MCF 10A (cell line): Measurements from ENCODE around the gene ADAM10. TPM values are rescaled to one million over a fixed set of nuclear protein-coding genes. Genes with fewer than 3 reads are reported as not detected.

Experiments
- BruUV-seq: library from RNA; stranded (reverse); fragments of 400-500 nt; replicated peaks from 2 replicates; lab custom pipeline; 2021; lab: Mats Ljungman, UMichigan
- CTCF ChIA-PET: fragments of 300-600 bp; sonication (Branson Sonifier 250); formaldehyde crosslinking; extraction: SDS; loops from one replicate; lab custom pipeline; 2021; ENCODE audit warnings: antibody characterized with exemption, inconsistent platforms; lab: Yijun Ruan, JAX
- POLR2A ChIA-PET: fragments of 300-600, 350-650 bp; sonication (Branson Sonifier 250); formaldehyde crosslinking; extraction: SDS; loops from one replicate; lab custom pipeline; 2020; ENCODE audit warnings: antibody characterized with exemption, inconsistent platforms; lab: Yijun Ruan, JAX
- DNase-seq: peaks from one replicate; pipeline ENCODE4 v3.0.0-alpha.2; 2018; ENCODE audit not compliant: unreplicated experiment
- H3K27ac Mint-ChIP-seq: one replicate; pipeline ENCODE4 v1.8.0; 2022; ENCODE audit warnings: mild to moderate bottlenecking, low read depth, mixed read lengths; ENCODE audit not compliant: unreplicated experiment
- H3K27me3 Mint-ChIP-seq: one replicate; pipeline ENCODE4 v1.8.0; 2022; ENCODE audit warnings: mixed read lengths; ENCODE audit not compliant: insufficient read depth, unreplicated experiment
- H3K36me3 Mint-ChIP-seq: one replicate; pipeline ENCODE4 v1.8.0; 2022; ENCODE audit warnings: mild to moderate bottlenecking, moderate library complexity, mixed read lengths; ENCODE audit not compliant: insufficient read depth, unreplicated experiment
- H3K4me1 Mint-ChIP-seq: one replicate; pipeline ENCODE4 v1.8.0; 2022; ENCODE audit warnings: mixed read lengths; ENCODE audit not compliant: insufficient read depth, unreplicated experiment
- H3K4me3 Mint-ChIP-seq: one replicate; pipeline ENCODE4 v1.8.0; 2022; ENCODE audit warnings: mild to moderate bottlenecking, moderate library complexity, mixed read lengths; ENCODE audit not compliant: unreplicated experiment
- H3K9me3 Mint-ChIP-seq: one replicate; pipeline ENCODE4 v1.8.0; 2022; ENCODE audit warnings: mixed read lengths; ENCODE audit not compliant: unreplicated experiment
- intact Hi-C: fragments of 100-400 bp; cut with micrococcal nuclease; formaldehyde crosslinking; loops from 2 replicates; pipeline ENCODE4 v1.14.1; 2022
- total RNA-seq: library from RNA; stranded (reverse); gene quantifications from 2 replicates; pipeline ENCODE4 v1.2.3, GENCODE V29; 2022
- TF ChIP-seq, protein P1 (sequence below): fragments of 200-600 bp; IDR thresholded peaks from one replicate; pipeline ENCODE4 v1.8.0; 2022; ENCODE audit warnings: antibody characterized with exemption, mild to moderate bottlenecking; ENCODE audit not compliant: unreplicated experiment

The ADAM10 gene
- total RNA-seq, 1 experiment from 2014 or later: 87.5 TPM

DNA sequence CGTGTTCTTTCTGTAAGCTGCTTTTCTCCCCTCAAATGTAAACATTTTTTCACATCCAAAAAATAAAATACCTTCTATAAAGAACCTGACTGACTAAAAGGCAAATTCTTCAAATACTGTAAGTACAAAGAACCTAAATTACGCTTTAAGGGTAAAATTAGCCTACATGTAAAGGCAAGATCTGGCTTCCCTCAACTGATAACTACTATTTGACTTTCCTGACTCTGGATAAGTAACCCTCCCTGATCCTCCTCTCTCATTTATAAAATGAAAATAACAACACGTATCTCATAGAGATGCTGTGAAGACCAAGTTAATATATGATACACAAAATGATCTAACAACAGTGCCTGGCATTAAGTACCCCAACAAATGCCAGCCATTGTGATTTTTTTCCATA, 12.2 kb downstream of the ADAM10 start:
- no TSS peak for BruUV-seq
- Mint-ChIP-seq H3K36me3 (no peaks in the 10 kb centered on the region), H3K27me3 (no peaks in the 10 kb centered on the region), H3K4me3 (no peak overlapping the region), H3K9me3 (no peaks in the 10 kb centered on the region), H3K27ac (no peak overlapping the region), H3K4me1 (peaks cover 39% of the 10 kb centered on the region)
- TF ChIP-seq, protein P1, sequence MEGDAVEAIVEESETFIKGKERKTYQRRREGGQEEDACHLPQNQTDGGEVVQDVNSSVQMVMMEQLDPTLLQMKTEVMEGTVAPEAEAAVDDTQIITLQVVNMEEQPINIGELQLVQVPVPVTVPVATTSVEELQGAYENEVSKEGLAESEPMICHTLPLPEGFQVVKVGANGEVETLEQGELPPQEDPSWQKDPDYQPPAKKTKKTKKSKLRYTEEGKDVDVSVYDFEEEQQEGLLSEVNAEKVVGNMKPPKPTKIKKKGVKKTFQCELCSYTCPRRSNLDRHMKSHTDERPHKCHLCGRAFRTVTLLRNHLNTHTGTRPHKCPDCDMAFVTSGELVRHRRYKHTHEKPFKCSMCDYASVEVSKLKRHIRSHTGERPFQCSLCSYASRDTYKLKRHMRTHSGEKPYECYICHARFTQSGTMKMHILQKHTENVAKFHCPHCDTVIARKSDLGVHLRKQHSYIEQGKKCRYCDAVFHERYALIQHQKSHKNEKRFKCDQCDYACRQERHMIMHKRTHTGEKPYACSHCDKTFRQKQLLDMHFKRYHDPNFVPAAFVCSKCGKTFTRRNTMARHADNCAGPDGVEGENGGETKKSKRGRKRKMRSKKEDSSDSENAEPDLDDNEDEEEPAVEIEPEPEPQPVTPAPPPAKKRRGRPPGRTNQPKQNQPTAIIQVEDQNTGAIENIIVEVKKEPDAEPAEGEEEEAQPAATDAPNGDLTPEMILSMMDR: no peak
- intact Hi-C loops: no loop called here
- DNase-seq: no peak
- ChIA-PET POLR2A (interaction anchor here (0.8 to 6.5 kb wide), 6 partner anchors 10 to 476 kb away, joined by 3 to 119 read pairs (median 10); partner anchors contain the start of genes ADAM10 and MINDY2), CTCF (no interaction called here)

DNA sequence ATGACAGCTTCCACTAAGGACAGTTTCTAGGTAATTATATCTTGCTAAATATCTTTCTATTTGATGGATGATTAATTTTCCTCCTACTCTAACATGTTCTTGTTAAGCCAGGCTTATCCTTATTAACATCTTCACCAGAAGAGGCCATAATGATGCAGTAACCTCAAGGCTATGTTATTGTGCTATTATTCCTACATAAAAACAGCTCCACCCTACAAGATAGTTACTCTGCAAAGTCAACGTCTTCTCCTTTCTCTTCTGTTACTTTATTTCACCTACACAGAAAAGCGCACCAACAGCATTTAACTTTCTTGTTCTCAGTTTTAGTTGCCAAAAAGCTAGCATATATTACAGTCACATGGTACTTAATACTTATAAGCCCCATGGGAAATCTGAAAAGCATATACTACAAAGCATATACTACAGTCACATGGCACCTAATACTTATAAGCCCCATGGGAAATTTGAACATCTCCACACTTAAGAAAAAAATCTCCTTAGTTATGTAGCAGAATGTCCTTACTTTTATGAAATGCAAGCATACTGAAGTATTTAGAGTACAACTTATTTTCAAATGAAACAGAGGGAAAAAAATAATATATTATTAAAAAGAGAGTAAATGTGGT, 13.4 kb downstream of the ADAM10 start:
- CTCF ChIA-PET: interaction anchor here (0.6 kb wide), 1 partner anchor 466 kb away, joined by 3 read pairs; no protein-coding TSS in a partner anchor
- Mint-ChIP-seq H3K36me3 (no peaks in the 10 kb centered on the region), H3K4me1 (peaks cover 44% of the 10 kb centered on the region), H3K4me3 (no peak overlapping the region), H3K9me3 (no peaks in the 10 kb centered on the region), H3K27ac (no peak overlapping the region), H3K27me3 (no peaks in the 10 kb centered on the region)
- no peak for DNase-seq
- intact Hi-C loops: no loop called here
- BruUV-seq: no TSS peak
- POLR2A ChIA-PET: interaction anchor here (0.5 to 6.5 kb wide), 4 partner anchors 11 to 512 kb away, joined by 3 to 119 read pairs (median 12); partner anchors contain the start of genes ADAM10 and MINDY2
- TF ChIP-seq, protein P1: no peak

DNA sequence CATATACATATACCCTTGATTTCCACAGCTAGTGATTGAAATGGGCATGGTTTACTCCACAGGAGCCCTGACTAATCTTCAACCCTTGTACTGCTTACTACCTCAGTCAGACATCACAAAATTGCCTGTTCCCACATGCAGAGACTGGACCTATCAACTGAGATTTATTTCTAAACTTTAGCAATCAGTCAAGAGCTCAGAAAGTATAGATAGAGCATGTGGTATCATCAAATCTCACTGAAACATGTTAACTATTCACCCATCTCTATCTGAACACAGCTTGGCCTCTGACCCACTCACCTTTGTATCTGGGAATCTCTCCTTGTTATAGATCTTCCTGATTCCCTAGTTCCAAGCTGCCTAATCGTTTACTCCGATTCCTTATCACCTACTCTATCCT, 14.6 kb downstream of the ADAM10 start:
- Mint-ChIP-seq H3K27me3 (no peaks in the 10 kb centered on the region), H3K36me3 (no peaks in the 10 kb centered on the region), H3K27ac (no peak overlapping the region), H3K4me3 (no peak overlapping the region), H3K4me1 (peaks cover 53% of the 10 kb centered on the region), H3K9me3 (no peaks in the 10 kb centered on the region)
- TF ChIP-seq, protein P1: no peak
- intact Hi-C loops: no loop called here
- BruUV-seq: no TSS peak
- ChIA-PET CTCF (interaction anchor here (0.6 to 0.9 kb wide), 2 partner anchors 13 to 501 kb away, joined by 3 read pairs; no protein-coding TSS in a partner anchor), POLR2A (interaction anchor here (1.2 to 6.5 kb wide), 4 partner anchors 8 to 36 kb away, joined by 3 to 119 read pairs (median 13); partner anchors contain the start of genes ADAM10 and MINDY2)
- no peak for DNase-seq

DNA sequence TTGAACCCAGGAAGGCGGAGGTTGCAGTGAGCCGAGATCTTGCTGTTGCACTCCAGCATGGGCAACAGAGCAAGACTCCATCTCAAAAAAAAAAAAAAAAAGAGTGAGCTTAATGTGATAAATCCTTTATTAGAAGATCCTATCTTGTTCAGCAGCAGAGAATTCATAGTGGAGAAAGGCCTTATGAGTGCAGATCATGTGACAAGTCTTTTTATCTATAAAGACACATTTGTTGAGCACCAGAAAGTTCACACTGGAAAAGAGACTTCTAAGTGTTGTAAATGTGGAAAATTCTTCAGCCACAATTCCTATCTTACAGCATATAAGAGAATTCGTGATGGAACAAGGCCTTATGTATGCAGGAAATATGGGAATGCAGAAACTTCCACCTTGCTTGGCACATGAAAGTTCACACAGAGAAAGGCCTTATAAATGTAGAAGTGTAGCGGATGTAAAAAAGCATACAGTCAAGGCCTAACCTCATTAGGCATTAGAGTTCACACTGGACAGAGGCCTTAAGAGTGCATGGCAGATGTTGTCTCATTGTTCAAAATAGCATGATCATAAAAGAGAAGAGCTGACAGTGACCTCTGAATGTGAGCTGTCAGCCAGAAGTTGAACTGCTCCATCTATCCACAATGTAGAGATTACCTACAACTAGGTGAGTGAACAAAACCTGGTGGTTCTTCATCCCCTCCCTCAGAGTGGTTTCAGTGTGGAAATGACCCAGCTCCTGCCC, 16.7 kb downstream of the ADAM10 start:
- Mint-ChIP-seq H3K4me1 (peaks cover 40% of the 10 kb centered on the region), H3K27ac (peak overlapping the region; percentile 83), H3K36me3 (no peaks in the 10 kb centered on the region), H3K4me3 (no peak overlapping the region), H3K9me3 (no peaks in the 10 kb centered on the region), H3K27me3 (no peaks in the 10 kb centered on the region)
- ChIA-PET POLR2A (interaction anchor here (0.6 to 3.7 kb wide), 6 partner anchors 9 to 183 kb away, joined by 3 to 44 read pairs (median 5); partner anchors contain the start of genes ADAM10 and MINDY2), CTCF (no interaction called here)
- no TSS peak for BruUV-seq
- intact Hi-C loops: no loop called here
- TF ChIP-seq, protein P1: no peak
- DNase-seq: no peak
